Kidney glomerular epithelial cell (primary cell): ENCODE results near the gene TNNI2.

ENCODE experiments used
- DNase-seq: peaks from one replicate; lab custom pipeline; 2025; lab: John Stamatoyannopoulos, UW

Gene TNNI2

GRCh38 chr11:1834779-1835670 lies 3.8 kb upstream of the TNNI2 start, which contains the start of gene SYT8:
Gene SYT8, plus strand, starts transcription at chr11:1834990. Its CDS starts 116 bp downstream, at chr11:1835106.
- no peak for DNase-seq

- no peak for DNase-seq
These were observed 3.1 kb upstream of the TNNI2 start for GRCh38 chr11:1835671-1836010.

GRCh38 chr11:1836011-1836945 lies 2.5 kb upstream of the TNNI2 start:
- no peak for DNase-seq

- DNase-seq, result no peak
These were observed 1.4 kb upstream of the TNNI2 start for GRCh38 chr11:1837171-1838076.

GRCh38 chr11:1838077-1838425 lies 730 bp upstream of the TNNI2 start:
- no peak for DNase-seq

GRCh38 chr11:1839204-1839923 lies 583 bp downstream of the TNNI2 start:
- DNase-seq, result no peak

GRCh38 chr11:1839924-1840779 lies 1.4 kb downstream of the TNNI2 start:
- DNase-seq, result no peak

- DNase-seq, result no peak
These were observed 2.1 kb downstream of the TNNI2 start for GRCh38 chr11:1840780-1841480.

GRCh38 chr11:1841511-1842148 lies 2.8 kb downstream of the TNNI2 start:
- no peak for DNase-seq

GRCh38 chr11:1842149-1843097 lies 3.6 kb downstream of the TNNI2 start:
- DNase-seq, result no peak

- DNase-seq, result no peak
These were observed 4.3 kb downstream of the TNNI2 start for GRCh38 chr11:1843098-1843473.

GRCh38 chr11:1843796-1844195 lies 5.0 kb downstream of the TNNI2 start:
- no peak for DNase-seq

GRCh38 chr11:1844221-1845094 lies 5.7 kb downstream of the TNNI2 start:
- peak; percentile 35 for DNase-seq

GRCh38 chr11:1845095-1845429 lies 6.3 kb downstream of the TNNI2 start:
- DNase-seq, result no peak

GRCh38 chr11:1845561-1846452 lies 7.0 kb downstream of the TNNI2 start:
- no peak for DNase-seq

- no peak for DNase-seq
These were observed 7.7 kb downstream of the TNNI2 start for GRCh38 chr11:1846453-1846932.
